Left lung (tissue), 10 donors: Measurements from ENCODE around the gene ISL2. TPM values are rescaled to one million over a fixed set of nuclear protein-coding genes. Genes with fewer than 3 reads are reported as not detected.
A peak's percentile ranks its signal among the peaks of the same experiment; 100 is the strongest.

Source experiments
- ATAC-seq: fragments of 200-7000 bp; cut with Tn5 transposase; one replicate; pipeline ENCODE4 v1.9.1; 2020; ENCODE audit warnings: moderate library complexity
- DNase-seq, 4 donors: peaks; one replicate each; pipeline ENCODE4 v3.0.0-alpha.2; 2013 to 2020
- H3K27ac ChIP-seq, 2 donors: fragments of 200-600 bp; sonication (generic) in 1 of 2; one replicate each; pipeline versions ENCODE4 v1.5.0 to v1.8.0; 2020 to 2021
- H3K27me3 ChIP-seq, 2 donors: fragments of 200-600 bp; sonication (generic) in 1 of 2; one replicate each; pipeline versions ENCODE4 v1.5.0 to v1.8.0; 2020 to 2021
- H3K36me3 ChIP-seq, 2 donors: fragments of 200-600 bp; sonication (generic) in 1 of 2; one replicate each; pipeline versions ENCODE4 v1.5.0 to v1.8.0; 2020 to 2021
- H3K4me1 ChIP-seq, 2 donors: fragments of 200-600 bp; one replicate each; pipeline ENCODE4 v1.8.0; 2021
- H3K4me3 ChIP-seq, 2 donors: fragments of 200-600 bp; sonication (generic) in 1 of 2; one replicate each; pipeline versions ENCODE4 v1.5.0 to v1.8.0; 2020 to 2021; ENCODE audit warnings: mild to moderate bottlenecking in 1 of 2
- H3K9me3 ChIP-seq, 2 donors: fragments of 200-600 bp; sonication (generic) in 1 of 2; one replicate each; pipeline versions ENCODE4 v1.5.0 to v1.8.0; 2020 to 2021
- CTCF ChIP-seq, 2 donors: fragments of 200-600 bp; sonication (generic) in 1 of 2; IDR thresholded peaks; one replicate each; pipeline versions ENCODE4 v1.5.0 to v1.8.0; 2021; ENCODE audit warnings: antibody characterized with exemption in 2 of 2
- intact Hi-C, 2 donors: fragments of 100-400 bp; cut with DNase I; formaldehyde crosslinking; loops; one replicate each; pipeline versions ENCODE4 v1.11.2 to v1.14.2; 2022
- polyA plus RNA-seq, 6 donors: library from polyadenylated mRNA; unstranded; fragments of 120-200 nt; gene quantifications; one replicate each; pipeline ENCODE4 v1.2.1, GENCODE V29; 2013; ENCODE audit not compliant: insufficient read length in 6 of 6
- total RNA-seq, 2 donors: library from RNA; stranded (reverse); fragmentation: NEBNext Ultra II Directional; extraction: Animal tissue kit (Norgen Biotek cat#: 25700); gene quantifications; one replicate each; pipeline ENCODE4 v1.2.1, GENCODE V29; 2021
- donor health status: DM: no; HTN: yes; CAD: no.
- donor health status: DM: no; HTN: no; CAD: no.

The ISL2 gene
- total and polyA plus RNA-seq, 8 donors, result 0.11 to 0.39 (median 0.16) TPM; not detected in 4

DNA sequence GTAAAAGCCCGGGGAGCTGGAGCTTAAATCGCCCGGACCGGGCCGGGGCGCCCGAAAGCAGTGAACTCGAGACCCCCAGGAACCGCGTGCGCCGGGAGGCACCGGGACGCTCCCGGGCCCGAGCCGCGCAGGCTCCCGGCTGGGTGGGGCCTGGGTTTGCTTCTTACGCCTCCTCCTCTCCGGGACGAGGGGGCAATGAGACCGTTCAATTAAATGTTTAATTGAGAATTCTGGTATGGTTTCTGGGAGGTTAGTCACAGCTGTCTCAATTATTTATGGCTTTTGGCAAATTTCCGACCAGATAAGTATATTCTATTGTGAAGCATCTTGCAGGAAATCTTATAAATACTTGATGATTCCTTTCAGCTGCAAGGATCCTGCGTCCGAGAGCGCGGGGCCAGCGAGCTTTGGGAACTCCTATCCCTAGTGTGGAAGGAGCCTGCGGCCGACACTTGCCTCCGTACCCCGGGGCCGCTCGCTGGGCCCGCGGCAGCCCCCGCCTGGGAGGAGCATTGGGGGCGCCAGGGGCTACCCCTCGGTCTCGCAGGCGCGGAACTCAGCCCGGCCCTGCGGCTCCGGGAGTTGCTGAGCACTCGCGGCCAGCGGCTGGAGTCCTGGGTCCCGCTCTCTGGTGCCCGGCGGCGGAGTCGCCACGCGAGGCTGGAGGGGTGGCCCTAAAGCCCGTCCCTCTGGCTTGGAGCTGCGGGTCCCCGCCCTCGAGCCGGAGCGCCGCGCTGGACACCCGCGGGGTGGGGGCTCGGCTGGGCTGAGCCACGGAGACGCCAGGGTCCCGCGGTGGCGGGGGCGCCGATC lies 10.3 kb downstream of the ISL2 start:
- no peak for TF ChIP-seq CTCF (IDR thresholded peaks at IDR 0.05)
- Histone ChIP-seq H3K4me1 (peaks cover 15 to 38% of the 10 kb centered on the region in 2 donors), H3K27me3 (peaks cover 66 to 74% of the 10 kb centered on the region in 2 donors), H3K27ac (no peak overlapping the region), H3K4me3 (peak overlapping the region; percentile 31 to 32), H3K9me3 (no peaks in the 10 kb centered on the region), H3K36me3 (no peaks in the 10 kb centered on the region)
- ATAC-seq (peak; percentile 45), DNase-seq (peak in 1 of 4 donors; percentile 79)
- intact Hi-C loops, result no loop called here

DNA sequence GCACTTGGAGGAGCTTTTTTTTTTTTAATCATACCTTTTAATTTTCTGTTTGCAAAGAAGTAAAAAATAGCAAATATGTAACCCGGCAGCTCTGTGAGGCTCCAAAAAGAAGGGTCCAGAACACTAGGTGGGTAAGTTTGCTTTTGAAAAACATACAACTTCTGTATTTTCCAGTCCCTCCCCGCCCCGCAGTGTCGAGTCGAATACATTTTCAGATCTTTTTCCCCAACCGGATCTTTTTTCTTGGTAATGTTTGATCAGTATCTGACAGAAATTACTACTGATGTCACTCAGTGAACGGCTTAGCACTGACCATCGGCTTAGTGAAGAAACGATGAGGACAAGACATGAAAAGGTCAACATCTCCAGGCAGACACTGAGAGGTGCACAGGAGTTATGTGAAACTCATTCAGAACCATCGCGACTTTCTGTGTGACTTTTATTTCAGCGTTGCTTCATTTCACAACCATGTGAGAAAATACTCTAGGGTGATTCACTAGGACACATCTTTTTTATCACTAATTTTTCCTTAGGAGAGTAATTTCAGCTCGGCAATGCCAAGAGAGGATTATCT lies 11.0 kb downstream of the ISL2 start:
- intact Hi-C loops, result no loop called here
- peaks cover 59 to 67% of the 10 kb centered on the region in 2 donors for H3K27me3 ChIP-seq
- H3K4me3 ChIP-seq, result no peak overlapping the region
- no peak for ATAC-seq
- peaks cover 12 to 31% of the 10 kb centered on the region in 2 donors for H3K4me1 ChIP-seq
- H3K9me3 ChIP-seq, result no peaks in the 10 kb centered on the region
- no peaks in the 10 kb centered on the region for H3K36me3 ChIP-seq
- no peak for DNase-seq
- no peak for TF ChIP-seq CTCF (IDR thresholded peaks at IDR 0.05)
- H3K27ac ChIP-seq, result no peak overlapping the region

- no peak for TF ChIP-seq CTCF (IDR thresholded peaks at IDR 0.05)
- H3K4me1 ChIP-seq, result peaks cover 12 to 19% of the 10 kb centered on the region in 2 donors
- no peak overlapping the region for H3K4me3 ChIP-seq
- H3K9me3 ChIP-seq, result no peaks in the 10 kb centered on the region
- DNase-seq (no peak), ATAC-seq (no peak)
- H3K36me3 ChIP-seq, result no peaks in the 10 kb centered on the region
- H3K27me3 ChIP-seq, result peaks cover 40 to 48% of the 10 kb centered on the region in 2 donors
- intact Hi-C loops, result no loop called here
- H3K27ac ChIP-seq, result no peak overlapping the region
These were observed 12.9 kb downstream of the ISL2 start for GRCh38 chr15:76349301-76350070.

- ATAC-seq (no peak), DNase-seq (no peak)
- peaks cover 5 to 11% of the 10 kb centered on the region in 2 donors for H3K27me3 ChIP-seq
- intact Hi-C loops, result no loop called here
- no peaks in the 10 kb centered on the region for H3K36me3 ChIP-seq
- no peak overlapping the region for H3K27ac ChIP-seq
- TF ChIP-seq CTCF (IDR thresholded peaks at IDR 0.05), result no peak
- no peak overlapping the region for H3K4me3 ChIP-seq
- H3K9me3 ChIP-seq, result no peaks in the 10 kb centered on the region
- H3K4me1 ChIP-seq, result no peaks in the 10 kb centered on the region
These were observed 16.5 kb downstream of the ISL2 start for GRCh38 chr15:76353023-76353577.
